ENCODE measurements around the gene NCR2. TPM values are rescaled to one million over a fixed set of nuclear protein-coding genes. Genes with fewer than 3 reads are reported as not detected.

Gene NCR2
- total RNA-seq, 1 experiment from 2014 or later = not detected

DNA sequence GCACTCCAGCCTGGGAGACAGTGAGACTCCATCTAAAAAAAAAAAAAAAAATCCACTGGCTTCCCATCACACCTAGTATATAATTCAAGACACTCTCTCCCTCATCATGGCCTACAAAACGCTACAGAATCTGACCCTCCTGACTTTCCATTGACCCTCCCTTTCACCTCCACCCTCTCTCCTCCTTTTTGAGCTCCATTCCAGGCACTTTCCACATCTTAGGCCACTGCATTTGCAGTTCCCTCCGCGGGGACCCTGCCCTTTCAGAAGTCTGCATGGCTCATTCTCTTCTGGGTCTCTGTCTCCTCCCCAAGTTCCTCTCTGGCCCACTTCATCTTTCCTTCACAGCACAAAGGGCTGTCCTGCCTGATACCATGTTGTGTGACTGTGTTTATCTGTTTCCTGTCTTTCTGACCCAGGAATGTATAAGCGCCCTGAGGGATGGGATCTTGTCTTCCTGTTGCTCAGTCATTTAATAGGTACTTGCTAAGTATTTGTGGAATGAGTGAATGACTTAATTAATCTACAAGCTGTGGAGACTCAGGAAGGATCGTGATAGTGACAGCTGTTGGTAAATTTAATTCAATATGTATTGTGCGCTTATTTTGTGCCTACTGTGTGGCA is 35.2 kb downstream of the NCR2 start:
- TF ChIP-seq, protein P1, sequence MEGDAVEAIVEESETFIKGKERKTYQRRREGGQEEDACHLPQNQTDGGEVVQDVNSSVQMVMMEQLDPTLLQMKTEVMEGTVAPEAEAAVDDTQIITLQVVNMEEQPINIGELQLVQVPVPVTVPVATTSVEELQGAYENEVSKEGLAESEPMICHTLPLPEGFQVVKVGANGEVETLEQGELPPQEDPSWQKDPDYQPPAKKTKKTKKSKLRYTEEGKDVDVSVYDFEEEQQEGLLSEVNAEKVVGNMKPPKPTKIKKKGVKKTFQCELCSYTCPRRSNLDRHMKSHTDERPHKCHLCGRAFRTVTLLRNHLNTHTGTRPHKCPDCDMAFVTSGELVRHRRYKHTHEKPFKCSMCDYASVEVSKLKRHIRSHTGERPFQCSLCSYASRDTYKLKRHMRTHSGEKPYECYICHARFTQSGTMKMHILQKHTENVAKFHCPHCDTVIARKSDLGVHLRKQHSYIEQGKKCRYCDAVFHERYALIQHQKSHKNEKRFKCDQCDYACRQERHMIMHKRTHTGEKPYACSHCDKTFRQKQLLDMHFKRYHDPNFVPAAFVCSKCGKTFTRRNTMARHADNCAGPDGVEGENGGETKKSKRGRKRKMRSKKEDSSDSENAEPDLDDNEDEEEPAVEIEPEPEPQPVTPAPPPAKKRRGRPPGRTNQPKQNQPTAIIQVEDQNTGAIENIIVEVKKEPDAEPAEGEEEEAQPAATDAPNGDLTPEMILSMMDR (conservative IDR thresholded peaks at IDR 0.05; ENCODE audit: low read depth, low read length) = no peak
- no peak for TF ChIP-seq EZH2 (IDR thresholded peaks at IDR 0.05; ENCODE audit: borderline replicate concordance, low read depth, low read length, poor library complexity, severe bottlenecking)
- intact Hi-C loops (cut with micrococcal nuclease; ENCODE audit: unreplicated experiment) = no loop called here
- BruUV-seq (replicated peaks) = no TSS peak
- Histone ChIP-seq H3K4me3 (ENCODE audit: low read depth, low read length, poor library complexity, severe bottlenecking) (no peak overlapping the region), H3K27ac (ENCODE audit: low read depth, low read length, poor library complexity, severe bottlenecking) (no peak overlapping the region), H3K9me3 (ENCODE audit: low read depth, low read length, poor library complexity, severe bottlenecking) (no peaks in the 10 kb centered on the region), H3K27me3 (replicated peaks; ENCODE audit: insufficient read depth, low read depth, low read length, poor library complexity) (no peaks in the 10 kb centered on the region), H3K36me3 (ENCODE audit: insufficient read depth, low read length, poor library complexity, severe bottlenecking) (no peaks in the 10 kb centered on the region), H3K4me1 (ENCODE audit: insufficient read depth, low read length, poor library complexity, severe bottlenecking) (peaks cover 11% of the 10 kb centered on the region)
- POLR2A ChIA-PET (ENCODE audit: low non-redundant PET) = no interaction called here
- CTCF ChIA-PET = interaction anchor here (0.6 to 1.8 kb wide), 5 partner anchors 10 to 1648 kb away, joined by 3 to 12 read pairs (median 3); no protein-coding TSS in a partner anchor
- DNase-seq (ENCODE audit: low spot score) = peak; percentile 61

DNA sequence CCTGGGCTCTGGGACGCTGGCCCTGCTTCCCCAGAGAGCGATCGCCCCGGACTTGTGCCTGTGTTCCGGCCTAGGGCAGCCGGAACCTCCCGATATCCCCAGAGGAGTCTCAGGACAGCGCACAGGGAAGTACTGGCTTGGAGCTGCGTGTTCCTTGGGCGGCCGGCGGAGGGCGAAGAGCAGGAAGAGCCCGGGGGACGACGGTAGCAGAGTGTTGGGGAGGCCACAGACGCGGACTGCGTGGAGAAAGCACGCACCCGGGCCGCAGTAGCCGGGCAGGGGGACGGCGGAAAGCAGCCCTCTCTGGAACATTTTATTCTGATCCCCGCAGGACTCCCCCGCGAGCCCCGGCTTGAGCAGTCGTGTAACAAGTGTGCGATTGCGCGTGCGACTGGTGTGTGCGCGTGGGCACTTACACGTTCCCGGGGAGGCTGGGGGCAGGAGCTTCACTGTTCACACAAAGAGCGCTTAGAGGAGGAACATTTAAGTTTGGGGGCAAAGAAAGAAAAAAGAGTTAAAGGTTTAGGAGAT is 36.1 kb downstream of the NCR2 start:
- POLR2A ChIA-PET (ENCODE audit: low non-redundant PET) = no interaction called here
- no peaks in the 10 kb centered on the region for H3K9me3 ChIP-seq (ENCODE audit: low read depth, low read length, poor library complexity, severe bottlenecking)
- peaks cover 11% of the 10 kb centered on the region for H3K4me1 ChIP-seq (ENCODE audit: insufficient read depth, low read length, poor library complexity, severe bottlenecking)
- no peak overlapping the region for H3K27ac ChIP-seq (ENCODE audit: low read depth, low read length, poor library complexity, severe bottlenecking)
- H3K4me3 ChIP-seq (ENCODE audit: low read depth, low read length, poor library complexity, severe bottlenecking) = peak overlapping the region; percentile 34
- no peaks in the 10 kb centered on the region for H3K36me3 ChIP-seq (ENCODE audit: insufficient read depth, low read length, poor library complexity, severe bottlenecking)
- CTCF ChIA-PET = interaction anchor here (0.6 to 1.8 kb wide), 7 partner anchors 11 to 403 kb away, joined by 3 to 12 read pairs (median 3); no protein-coding TSS in a partner anchor
- TF ChIP-seq, protein P1 (conservative IDR thresholded peaks at IDR 0.05; ENCODE audit: low read depth, low read length) = peak; percentile 45
- TF ChIP-seq EZH2 (IDR thresholded peaks at IDR 0.05; ENCODE audit: borderline replicate concordance, low read depth, low read length, poor library complexity, severe bottlenecking) = no peak
- intact Hi-C loops (cut with micrococcal nuclease; ENCODE audit: unreplicated experiment) = no loop called here
- no TSS peak for BruUV-seq (replicated peaks)
- no peaks in the 10 kb centered on the region for H3K27me3 ChIP-seq (replicated peaks; ENCODE audit: insufficient read depth, low read depth, low read length, poor library complexity)
- peak; percentile 52 for DNase-seq (ENCODE audit: low spot score)

DNA sequence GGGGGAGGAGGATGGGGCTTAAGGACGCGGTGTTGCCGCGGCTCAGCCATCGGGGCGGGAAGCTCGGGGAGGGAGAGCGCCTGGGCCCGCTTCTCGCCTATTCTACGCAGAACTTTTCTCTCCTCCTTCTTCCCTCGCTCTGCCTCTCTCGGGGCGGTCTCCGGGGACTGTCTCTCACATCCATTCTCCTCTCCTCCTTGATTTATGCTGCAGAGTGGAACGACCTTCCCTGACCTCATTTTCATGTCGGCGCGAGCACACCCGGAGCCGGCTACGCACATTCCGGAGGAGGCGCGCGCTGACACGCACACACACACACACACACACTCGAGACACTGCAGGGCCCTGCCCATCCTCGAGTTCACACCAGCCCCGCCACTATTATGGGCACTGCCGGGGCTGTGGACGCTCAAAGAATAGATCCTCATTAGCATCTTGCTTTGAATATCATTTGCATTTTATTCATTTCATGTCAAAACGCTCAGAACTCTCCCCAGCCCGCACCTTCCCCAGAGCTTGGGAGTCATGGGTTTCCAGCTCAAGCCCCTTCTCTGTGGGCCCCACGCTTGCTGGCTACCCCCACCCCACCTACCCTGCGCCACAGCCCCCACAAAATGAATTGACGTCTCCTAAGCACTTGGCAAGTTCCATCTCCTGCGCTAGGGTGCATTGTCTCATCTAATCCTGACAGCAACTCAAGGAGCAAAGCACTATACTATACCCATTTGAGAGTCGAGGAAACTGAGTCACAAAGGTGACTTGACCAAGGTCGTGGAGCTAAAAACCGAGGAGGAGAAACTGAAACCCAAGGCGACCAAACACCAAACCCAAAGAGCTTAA is 36.8 kb downstream of the NCR2 start:
- no peak for TF ChIP-seq EZH2 (IDR thresholded peaks at IDR 0.05; ENCODE audit: borderline replicate concordance, low read depth, low read length, poor library complexity, severe bottlenecking)
- TF ChIP-seq, protein P1 (conservative IDR thresholded peaks at IDR 0.05; ENCODE audit: low read depth, low read length) = no peak
- Histone ChIP-seq H3K9me3 (ENCODE audit: low read depth, low read length, poor library complexity, severe bottlenecking) (no peaks in the 10 kb centered on the region), H3K27ac (ENCODE audit: low read depth, low read length, poor library complexity, severe bottlenecking) (no peak overlapping the region), H3K36me3 (ENCODE audit: insufficient read depth, low read length, poor library complexity, severe bottlenecking) (no peaks in the 10 kb centered on the region), H3K4me1 (ENCODE audit: insufficient read depth, low read length, poor library complexity, severe bottlenecking) (peaks cover 11% of the 10 kb centered on the region), H3K4me3 (ENCODE audit: low read depth, low read length, poor library complexity, severe bottlenecking) (peak overlapping the region; percentile 34), H3K27me3 (replicated peaks; ENCODE audit: insufficient read depth, low read depth, low read length, poor library complexity) (no peaks in the 10 kb centered on the region)
- ChIA-PET CTCF (interaction anchor here (0.8 to 1.8 kb wide), 5 partner anchors 230 to 402 kb away, joined by 3 to 12 read pairs (median 5); no protein-coding TSS in a partner anchor), POLR2A (ENCODE audit: low non-redundant PET) (no interaction called here)
- peak; percentile 38 for DNase-seq (ENCODE audit: low spot score)
- intact Hi-C loops (cut with micrococcal nuclease; ENCODE audit: unreplicated experiment) = no loop called here
- no TSS peak for BruUV-seq (replicated peaks)

Data from A673 (cell line).